Trophoblast cell (in vitro differentiated cells and primary cell): ENCODE data around the gene SNRNP40.

Experiments
- DNase-seq, 2 donors: peaks; one replicate each; pipeline ENCODE4 v3.0.0-alpha.2; 2016
- H2AFZ ChIP-seq: 2 replicates; pipeline ENCODE4 v1.6.1; 2013; ENCODE audit warnings: low read length, moderate library complexity, mild to moderate bottlenecking; ENCODE audit not compliant: insufficient read depth, poor library complexity
- H2AK5ac ChIP-seq: 2 replicates; pipeline ENCODE4 v1.6.1; 2013; ENCODE audit warnings: mild to moderate bottlenecking, low read length
- H2BK120ac ChIP-seq: 2 replicates; pipeline ENCODE4 v1.6.1; 2013; ENCODE audit warnings: low read length, mild to moderate bottlenecking, moderate library complexity; ENCODE audit not compliant: insufficient read depth, poor library complexity
- H2BK12ac ChIP-seq: 2 replicates; pipeline ENCODE4 v1.6.1; 2013; ENCODE audit warnings: mild to moderate bottlenecking, low read length, moderate library complexity
- H2BK5ac ChIP-seq: 2 replicates; pipeline ENCODE4 v1.6.1; 2013; ENCODE audit warnings: low read length, low read depth, moderate library complexity, mild to moderate bottlenecking; ENCODE audit not compliant: poor library complexity
- H3K14ac ChIP-seq: 2 replicates; pipeline ENCODE4 v1.6.1; 2013; ENCODE audit warnings: mild to moderate bottlenecking, low read length
- H3K18ac ChIP-seq: 2 replicates; pipeline ENCODE4 v1.6.1; 2013; ENCODE audit warnings: mild to moderate bottlenecking, low read length
- H3K23ac ChIP-seq: 2 replicates; pipeline ENCODE4 v1.6.1; 2013; ENCODE audit warnings: low read length
- H3K27ac ChIP-seq: 2 replicates; pipeline ENCODE4 v1.5.1; 2013; ENCODE audit warnings: low read depth, mild to moderate bottlenecking, inconsistent platforms, low read length, moderate library complexity
- H3K27me3 ChIP-seq: 2 replicates; pipeline ENCODE4 v1.6.1; 2013; ENCODE audit warnings: inconsistent platforms, mild to moderate bottlenecking, low read length, moderate library complexity; ENCODE audit not compliant: insufficient read depth
- H3K36me3 ChIP-seq, 2 experiments: 1 replicate in 1 of 2; 2 replicates in 1 of 2; pipeline ENCODE4 v1.6.1; 2013; ENCODE audit warnings: low read length in 2 of 2, mild to moderate bottlenecking in 2 of 2, moderate library complexity in 1 of 2; ENCODE audit not compliant: insufficient read depth in 2 of 2, control insufficient read depth in 1 of 2
- H3K4ac ChIP-seq: 2 replicates; pipeline ENCODE4 v1.6.1; 2013; ENCODE audit warnings: low read depth, mild to moderate bottlenecking, low read length, moderate library complexity
- H3K4me1 ChIP-seq, 2 experiments: 1 replicate in 1 of 2; 2 replicates in 1 of 2; pipeline ENCODE4 v1.6.1; 2013; ENCODE audit warnings: low read length in 2 of 2, mild to moderate bottlenecking in 2 of 2, moderate library complexity in 1 of 2; ENCODE audit not compliant: insufficient read depth in 2 of 2, control insufficient read depth in 1 of 2
- H3K4me2 ChIP-seq: 2 replicates; pipeline ENCODE4 v1.6.1; 2013; ENCODE audit warnings: inconsistent platforms, mild to moderate bottlenecking, low read length, moderate library complexity
- H3K4me3 ChIP-seq: 2 replicates; pipeline ENCODE4 v1.5.1; 2013; ENCODE audit warnings: mild to moderate bottlenecking, low read depth, low read length, inconsistent platforms
- H3K79me1 ChIP-seq: one replicate; pipeline ENCODE4 v1.6.1; 2013; ENCODE audit warnings: low read length
- H3K79me2 ChIP-seq: 2 replicates; pipeline ENCODE4 v1.6.1; 2013; ENCODE audit warnings: low read length, mild to moderate bottlenecking; ENCODE audit not compliant: control insufficient read depth, insufficient read depth, poor library complexity
- H3K9ac ChIP-seq: 2 replicates; pipeline ENCODE4 v1.6.1; 2013; ENCODE audit warnings: mild to moderate bottlenecking, low read length
- H3K9me3 ChIP-seq: 2 replicates; pipeline ENCODE4 v1.6.1; 2013; ENCODE audit warnings: low read depth, mild to moderate bottlenecking, control low read depth, inconsistent platforms, low read length; ENCODE audit not compliant: insufficient read depth
- H4K12ac ChIP-seq: 2 replicates; pipeline ENCODE4 v1.6.1; 2013; ENCODE audit warnings: low read depth, mild to moderate bottlenecking, low read length, moderate library complexity
- H4K8ac ChIP-seq: 2 replicates; pipeline ENCODE4 v1.6.1; 2013; ENCODE audit warnings: low read depth, mild to moderate bottlenecking, low read length, moderate library complexity
- H4K91ac ChIP-seq: one replicate; pipeline ENCODE4 v1.6.1; 2013; ENCODE audit warnings: low read depth, mild to moderate bottlenecking, low read length, moderate library complexity
- WGBS: extraction: QIAGEN DNeasy Blood & Tissue Kit; methylation state at CpG from one replicate; pipeline ENCODE4 v1.1.7; 2013; ENCODE audit warnings: missing lambda C conversion rate; ENCODE audit not compliant: insufficient read length, insufficient coverage; ENCODE audit errors: extremely low coverage; 5-methylcytosine and 5-hydroxymethylcytosine counted together

SNRNP40 gene

DNA sequence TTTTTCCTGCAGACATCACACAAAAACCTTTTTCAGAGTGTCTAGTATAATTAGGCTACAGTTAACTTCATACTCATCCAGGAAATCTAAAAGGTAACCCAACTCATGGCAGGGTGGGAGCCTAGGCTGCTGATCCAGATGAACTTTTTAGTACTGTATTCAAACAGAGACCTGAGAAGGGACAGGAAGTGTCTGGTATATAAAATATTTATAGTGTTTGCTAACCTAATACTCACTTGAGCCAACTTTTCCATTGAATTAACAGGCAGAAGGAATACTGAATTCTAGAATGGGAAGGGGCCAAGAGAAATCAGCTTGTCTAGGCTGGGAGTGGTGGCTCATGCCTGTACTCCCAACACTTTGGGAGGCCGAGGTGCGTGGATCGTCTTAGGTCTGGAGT, 34.7 kb downstream of the SNRNP40 start:
- Histone ChIP-seq H2AFZ (no peak overlapping the region), H2BK12ac (no peak overlapping the region), H3K9me3 (no peaks in the 10 kb centered on the region), H3K4me1 (no peaks in the 10 kb centered on the region), H2AK5ac (no peak overlapping the region), H4K91ac (no peak overlapping the region), H3K4me2 (no peak overlapping the region), H3K36me3 (peaks cover 15 to 39% of the 10 kb centered on the region in 2 experiments), H3K4me3 (no peak overlapping the region), H3K23ac (no peak overlapping the region), H3K79me2 (no peaks in the 10 kb centered on the region), H3K79me1 (no peaks in the 10 kb centered on the region), H2BK120ac (no peak overlapping the region), H4K8ac (no peak overlapping the region), H3K27ac (no peak overlapping the region), H3K4ac (no peak overlapping the region), H3K18ac (no peak overlapping the region), H3K14ac (no peak overlapping the region), H3K27me3 (no peaks in the 10 kb centered on the region), H4K12ac (no peak overlapping the region), H3K9ac (no peak overlapping the region), H2BK5ac (no peak overlapping the region)
- WGBS, result no CpG with 5 or more reads among the region's 3 CpGs
- DNase-seq, result no peak

DNA sequence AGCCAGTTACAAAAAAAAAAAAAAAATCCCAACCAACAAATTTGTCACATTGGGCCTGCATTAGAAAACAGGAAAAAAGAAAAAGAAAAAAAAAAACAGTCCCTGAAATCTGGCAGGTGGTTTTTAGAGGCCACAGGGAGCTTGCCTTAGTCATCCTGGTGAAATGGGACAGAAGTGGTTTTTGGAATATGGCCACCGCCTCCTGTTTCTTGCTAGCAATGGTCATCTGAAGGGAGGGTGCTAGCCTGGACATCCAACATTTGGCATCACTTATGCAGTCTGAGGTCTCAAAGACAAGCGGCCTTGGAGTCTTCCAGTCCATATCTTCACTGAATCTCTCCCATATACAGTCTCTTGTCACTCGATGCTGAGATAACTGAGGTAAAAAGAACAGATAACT, 36.8 kb downstream of the SNRNP40 start:
- H3K79me2 ChIP-seq, result no peaks in the 10 kb centered on the region
- no peak overlapping the region for H2BK12ac ChIP-seq
- H3K23ac ChIP-seq, result no peak overlapping the region
- H3K9ac ChIP-seq, result no peak overlapping the region
- no peak for DNase-seq
- no peaks in the 10 kb centered on the region for H3K9me3 ChIP-seq
- no peak overlapping the region for H3K4me3 ChIP-seq
- H3K4me1 ChIP-seq, result no peaks in the 10 kb centered on the region
- H3K4ac ChIP-seq, result no peak overlapping the region
- H3K4me2 ChIP-seq, result no peak overlapping the region
- WGBS, result no CpG with 5 or more reads among the region's 3 CpGs
- H2BK5ac ChIP-seq, result no peak overlapping the region
- no peak overlapping the region for H4K91ac ChIP-seq
- H3K18ac ChIP-seq, result no peak overlapping the region
- peaks cover 9 to 30% of the 10 kb centered on the region in 2 experiments for H3K36me3 ChIP-seq
- no peaks in the 10 kb centered on the region for H3K27me3 ChIP-seq
- no peak overlapping the region for H4K8ac ChIP-seq
- no peak overlapping the region for H2AFZ ChIP-seq
- no peak overlapping the region for H3K14ac ChIP-seq
- no peak overlapping the region for H3K27ac ChIP-seq
- H2BK120ac ChIP-seq, result no peak overlapping the region
- H3K79me1 ChIP-seq, result no peaks in the 10 kb centered on the region
- no peak overlapping the region for H2AK5ac ChIP-seq
- H4K12ac ChIP-seq, result no peak overlapping the region

DNA sequence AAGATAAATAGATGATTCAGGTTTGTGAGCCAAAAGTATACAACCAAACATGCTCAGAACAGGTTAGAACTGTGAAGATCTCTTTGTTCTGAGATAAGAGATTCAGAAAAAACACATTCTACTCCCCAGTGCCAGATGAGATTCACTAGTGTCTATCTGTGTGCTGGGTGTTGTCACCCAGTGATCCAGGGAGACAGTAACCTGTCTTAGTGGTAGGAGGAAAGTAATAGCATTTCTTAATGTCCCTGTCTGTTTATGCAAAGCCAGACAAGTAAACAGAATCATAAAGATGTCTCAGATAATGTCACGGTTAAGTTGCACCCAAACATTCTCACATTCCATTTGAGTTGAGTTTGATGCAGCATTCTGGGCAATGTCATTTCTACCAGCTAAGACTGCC, 38.0 kb downstream of the SNRNP40 start:
- no peak overlapping the region for H2BK5ac ChIP-seq
- no peak overlapping the region for H3K14ac ChIP-seq
- H3K79me1 ChIP-seq, result no peaks in the 10 kb centered on the region
- H3K9me3 ChIP-seq, result no peaks in the 10 kb centered on the region
- WGBS, result no CpG with 5 or more reads among the region's 1 CpG
- no peak overlapping the region for H2BK12ac ChIP-seq
- peaks cover 8 to 29% of the 10 kb centered on the region in 2 experiments for H3K36me3 ChIP-seq
- H3K79me2 ChIP-seq, result no peaks in the 10 kb centered on the region
- H3K18ac ChIP-seq, result no peak overlapping the region
- H4K8ac ChIP-seq, result no peak overlapping the region
- no peak overlapping the region for H2AK5ac ChIP-seq
- no peak overlapping the region for H3K9ac ChIP-seq
- no peak for DNase-seq
- no peak overlapping the region for H3K4ac ChIP-seq
- no peaks in the 10 kb centered on the region for H3K4me1 ChIP-seq
- H3K23ac ChIP-seq, result no peak overlapping the region
- no peak overlapping the region for H2BK120ac ChIP-seq
- H3K27me3 ChIP-seq, result no peaks in the 10 kb centered on the region
- no peak overlapping the region for H4K91ac ChIP-seq
- H3K27ac ChIP-seq, result no peak overlapping the region
- no peak overlapping the region for H2AFZ ChIP-seq
- H3K4me2 ChIP-seq, result no peak overlapping the region
- H3K4me3 ChIP-seq, result no peak overlapping the region
- no peak overlapping the region for H4K12ac ChIP-seq

DNA sequence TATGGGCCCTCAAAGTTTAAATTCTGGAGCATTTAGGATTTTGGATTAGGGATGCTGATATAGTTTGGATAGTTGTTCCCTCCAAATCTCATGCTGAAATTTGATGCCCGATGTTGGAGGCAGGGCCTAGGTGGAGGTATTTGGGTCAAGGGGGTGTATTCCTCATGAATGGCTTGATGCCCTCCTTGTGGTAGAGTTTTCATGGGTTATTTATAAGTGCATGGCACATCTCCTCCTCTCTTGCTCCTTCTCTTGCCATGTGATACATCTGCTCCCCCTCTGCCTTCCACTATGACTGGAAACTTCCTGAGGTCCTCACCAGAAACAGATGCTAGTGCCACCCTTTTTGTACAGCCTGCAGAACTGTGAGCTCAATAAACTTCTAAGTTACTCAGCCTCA, 39.4 kb downstream of the SNRNP40 start:
- H2AFZ ChIP-seq, result no peak overlapping the region
- no peak overlapping the region for H3K4ac ChIP-seq
- H2BK5ac ChIP-seq, result no peak overlapping the region
- no peak overlapping the region for H3K4me2 ChIP-seq
- H3K23ac ChIP-seq, result no peak overlapping the region
- H2BK12ac ChIP-seq, result no peak overlapping the region
- no peaks in the 10 kb centered on the region for H3K79me1 ChIP-seq
- H2BK120ac ChIP-seq, result no peak overlapping the region
- H3K4me3 ChIP-seq, result no peak overlapping the region
- H3K14ac ChIP-seq, result no peak overlapping the region
- H2AK5ac ChIP-seq, result no peak overlapping the region
- no peak overlapping the region for H3K9ac ChIP-seq
- H3K36me3 ChIP-seq, result peaks cover 5 to 26% of the 10 kb centered on the region in 2 experiments
- no peak overlapping the region for H4K91ac ChIP-seq
- H3K4me1 ChIP-seq, result no peaks in the 10 kb centered on the region
- no peak overlapping the region for H4K12ac ChIP-seq
- no peak overlapping the region for H3K18ac ChIP-seq
- no peaks in the 10 kb centered on the region for H3K9me3 ChIP-seq
- no peak overlapping the region for H4K8ac ChIP-seq
- no peaks in the 10 kb centered on the region for H3K27me3 ChIP-seq
- no peaks in the 10 kb centered on the region for H3K79me2 ChIP-seq
- H3K27ac ChIP-seq, result no peak overlapping the region
- WGBS, result no CpG with 5 or more reads among the region's 1 CpG
- DNase-seq, result no peak
